ENCODE data around the gene DCHS1. TPM values are rescaled to one million over a fixed set of nuclear protein-coding genes. Genes with fewer than 3 reads are reported as not detected.
A peak's percentile ranks its signal among the peaks of the same experiment; 100 is the strongest.
"Not testable (repeated sequence)": the region's sequence is repeated elsewhere in the genome, so short reads cannot be mapped to it uniquely, and the experiment has no call there.

DCHS1 gene, protein sequence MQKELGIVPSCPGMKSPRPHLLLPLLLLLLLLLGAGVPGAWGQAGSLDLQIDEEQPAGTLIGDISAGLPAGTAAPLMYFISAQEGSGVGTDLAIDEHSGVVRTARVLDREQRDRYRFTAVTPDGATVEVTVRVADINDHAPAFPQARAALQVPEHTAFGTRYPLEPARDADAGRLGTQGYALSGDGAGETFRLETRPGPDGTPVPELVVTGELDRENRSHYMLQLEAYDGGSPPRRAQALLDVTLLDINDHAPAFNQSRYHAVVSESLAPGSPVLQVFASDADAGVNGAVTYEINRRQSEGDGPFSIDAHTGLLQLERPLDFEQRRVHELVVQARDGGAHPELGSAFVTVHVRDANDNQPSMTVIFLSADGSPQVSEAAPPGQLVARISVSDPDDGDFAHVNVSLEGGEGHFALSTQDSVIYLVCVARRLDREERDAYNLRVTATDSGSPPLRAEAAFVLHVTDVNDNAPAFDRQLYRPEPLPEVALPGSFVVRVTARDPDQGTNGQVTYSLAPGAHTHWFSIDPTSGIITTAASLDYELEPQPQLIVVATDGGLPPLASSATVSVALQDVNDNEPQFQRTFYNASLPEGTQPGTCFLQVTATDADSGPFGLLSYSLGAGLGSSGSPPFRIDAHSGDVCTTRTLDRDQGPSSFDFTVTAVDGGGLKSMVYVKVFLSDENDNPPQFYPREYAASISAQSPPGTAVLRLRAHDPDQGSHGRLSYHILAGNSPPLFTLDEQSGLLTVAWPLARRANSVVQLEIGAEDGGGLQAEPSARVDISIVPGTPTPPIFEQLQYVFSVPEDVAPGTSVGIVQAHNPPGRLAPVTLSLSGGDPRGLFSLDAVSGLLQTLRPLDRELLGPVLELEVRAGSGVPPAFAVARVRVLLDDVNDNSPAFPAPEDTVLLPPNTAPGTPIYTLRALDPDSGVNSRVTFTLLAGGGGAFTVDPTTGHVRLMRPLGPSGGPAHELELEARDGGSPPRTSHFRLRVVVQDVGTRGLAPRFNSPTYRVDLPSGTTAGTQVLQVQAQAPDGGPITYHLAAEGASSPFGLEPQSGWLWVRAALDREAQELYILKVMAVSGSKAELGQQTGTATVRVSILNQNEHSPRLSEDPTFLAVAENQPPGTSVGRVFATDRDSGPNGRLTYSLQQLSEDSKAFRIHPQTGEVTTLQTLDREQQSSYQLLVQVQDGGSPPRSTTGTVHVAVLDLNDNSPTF (N-terminal part only)
- total RNA-seq (45.8 and 60.2 TPM in 2 replicates), polyA plus RNA-seq (16.0 and 19.8 TPM in 2 replicates)

- peak; percentile 27 to 66 for DNase-seq (ENCODE audit: low read depth in 1 of 2, low spot score in 1 of 2)
- H3K27me3 ChIP-seq, result no peaks in the 10 kb centered on the region
- no peak within 1 kb of the TSS for H3K27ac ChIP-seq
- H3K9me3 ChIP-seq (ENCODE audit: low read depth), result no peaks in the 10 kb centered on the region
- H3K36me3 ChIP-seq, result no peaks in the 10 kb centered on the region
- H3K4me1 ChIP-seq (ENCODE audit: low read depth), result peaks cover 12% of the 10 kb centered on the region
- TF ChIP-seq CTCF (IDR thresholded peaks at IDR 0.05; ENCODE audit: low read depth, low read length), result no peak
- H3K4me3 ChIP-seq, result peak within 1 kb of the TSS; percentile 79
Measured at GRCh38 chr11:6655790-6656583, at the start of gene DCHS1. DCHS1 (minus strand) TSS chr11:6655809; CDS start chr11:6641613, 14,196 bp downstream.

- peak; percentile 60 for TF ChIP-seq CTCF (IDR thresholded peaks at IDR 0.05; ENCODE audit: low read depth, low read length)
- Histone ChIP-seq H3K9me3 (ENCODE audit: low read depth) (no peaks in the 10 kb centered on the region), H3K4me1 (ENCODE audit: low read depth) (no peaks in the 10 kb centered on the region), H3K36me3 (no peaks in the 10 kb centered on the region), H3K4me3 (no peak overlapping the region), H3K27ac (no peak overlapping the region), H3K27me3 (peaks cover 4% of the 10 kb centered on the region)
- peak; percentile 58 to 86 for DNase-seq (ENCODE audit: low read depth in 1 of 2, low spot score in 1 of 2)
Measured at GRCh38 chr11:6703247-6704063, 47.8 kb upstream of the DCHS1 start.

DNA sequence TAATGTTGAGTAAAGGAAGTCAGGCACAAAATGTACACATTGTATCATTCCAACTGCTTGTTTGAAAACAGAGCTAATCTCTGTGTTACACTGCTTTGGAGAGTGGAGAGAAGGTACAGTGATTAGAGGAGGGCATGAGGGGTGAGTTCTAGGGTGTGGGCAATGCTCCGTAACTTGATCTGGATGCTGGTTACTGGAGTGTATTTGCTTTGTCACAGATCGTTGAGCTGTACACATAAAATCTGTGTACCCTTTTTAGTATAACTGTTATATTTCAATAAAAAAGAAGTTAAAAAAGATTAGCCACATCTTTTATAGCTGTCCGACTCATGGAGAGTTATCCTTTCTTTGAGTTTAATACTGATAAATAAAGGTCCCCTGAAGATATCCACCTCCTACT is 46.3 kb upstream of the DCHS1 start:
- H3K4me1 ChIP-seq (ENCODE audit: low read depth); H3K27me3 ChIP-seq; H3K36me3 ChIP-seq; H3K9me3 ChIP-seq (ENCODE audit: low read depth); H3K27ac ChIP-seq; DNase-seq (ENCODE audit: low read depth in 1 of 2, low spot score in 1 of 2); H3K4me3 ChIP-seq: not testable (repeated sequence)

- TF ChIP-seq CTCF (IDR thresholded peaks at IDR 0.05; ENCODE audit: low read depth, low read length), result no peak
- Histone ChIP-seq H3K27me3 (peaks cover 4% of the 10 kb centered on the region), H3K9me3 (ENCODE audit: low read depth) (no peaks in the 10 kb centered on the region), H3K27ac (no peak overlapping the region), H3K4me1 (ENCODE audit: low read depth) (no peaks in the 10 kb centered on the region), H3K4me3 (no peak overlapping the region), H3K36me3 (no peaks in the 10 kb centered on the region)
- DNase-seq (ENCODE audit: low read depth in 1 of 2, low spot score in 1 of 2), result peak in 1 of 2 donors; percentile 79
Measured at GRCh38 chr11:6695377-6695776, 39.8 kb upstream of the DCHS1 start.

- H3K27me3 ChIP-seq, result peaks cover under 1% of the 10 kb centered on the region
- H3K4me3 ChIP-seq, result no peak overlapping the region
- H3K9me3 ChIP-seq (ENCODE audit: low read depth), result no peaks in the 10 kb centered on the region
- TF ChIP-seq CTCF (IDR thresholded peaks at IDR 0.05; ENCODE audit: low read depth, low read length), result no peak
- H3K4me1 ChIP-seq (ENCODE audit: low read depth), result no peaks in the 10 kb centered on the region
- H3K36me3 ChIP-seq, result no peaks in the 10 kb centered on the region
- no peak for DNase-seq (ENCODE audit: low read depth in 1 of 2, low spot score in 1 of 2)
- H3K27ac ChIP-seq, result no peak overlapping the region
Measured at GRCh38 chr11:6694229-6694535, 38.6 kb upstream of the DCHS1 start.

Data from cardiac muscle cell (in vitro differentiated cells and primary cell).